GM23338 (cell line): ENCODE results near the gene SLC25A39. TPM values are rescaled to one million over a fixed set of nuclear protein-coding genes. Genes with fewer than 3 reads are reported as not detected.
A peak's percentile ranks its signal among the peaks of the same experiment; 100 is the strongest.

ENCODE experiments used
- ATAC-seq: fragments of 200-7000 bp; cut with Tn5 transposase; 3 replicates; pipeline ENCODE4 v1.9.1; 2020
- DNase-seq: peaks from one replicate; pipeline ENCODE4 v3.0.0-alpha.2; 2015; ENCODE audit warnings: low spot score
- H2AFZ ChIP-seq: fragments of 200-600 bp; sonication (generic); 2 replicates; pipeline ENCODE4 v1.8.0; 2016; ENCODE audit warnings: antibody characterized with exemption, mild to moderate bottlenecking, moderate library complexity
- H3F3A ChIP-seq: fragments of 200-600 bp; sonication (generic); replicated peaks from 2 replicates; pipeline ENCODE4 v1.8.0; 2017; ENCODE audit warnings: antibody characterized with exemption, mixed run types, low read depth
- H3K27ac ChIP-seq: fragments of 200-600 bp; sonication (generic); 2 replicates; pipeline ENCODE4 v1.6.1; 2016; ENCODE audit warnings: low read depth
- H3K27me3 ChIP-seq: fragments of 200-600 bp; sonication (generic); 2 replicates; pipeline ENCODE4 v1.8.0; 2016; ENCODE audit warnings: mild to moderate bottlenecking, mixed run types, moderate library complexity; ENCODE audit not compliant: insufficient read depth
- H3K36me3 ChIP-seq: fragments of 200-600 bp; sonication (generic); 2 replicates; pipeline ENCODE4 v1.8.0; 2016; ENCODE audit warnings: mild to moderate bottlenecking; ENCODE audit not compliant: insufficient read depth
- H3K4me1 ChIP-seq: fragments of 200-600 bp; sonication (generic); 2 replicates; pipeline ENCODE4 v1.8.0; 2016; ENCODE audit warnings: mild to moderate bottlenecking, moderate library complexity; ENCODE audit not compliant: insufficient read depth
- H3K4me2 ChIP-seq: fragments of 200-600 bp; sonication (generic); 2 replicates; pipeline ENCODE4 v1.7.1; 2017; ENCODE audit warnings: mixed run types
- H3K4me3 ChIP-seq: fragments of 200-600 bp; sonication (generic); 2 replicates; pipeline ENCODE4 v1.6.1; 2016; ENCODE audit warnings: mixed run types
- H3K79me2 ChIP-seq: fragments of 200-600 bp; sonication (generic); replicated peaks from 2 replicates; pipeline ENCODE4 v1.8.0; 2017; ENCODE audit warnings: mild to moderate bottlenecking; ENCODE audit not compliant: insufficient read depth
- H3K9me2 ChIP-seq: fragments of 200-600 bp; sonication (generic); 2 replicates; pipeline ENCODE4 v1.8.0; 2017; ENCODE audit not compliant: insufficient read depth
- H4K20me1 ChIP-seq: fragments of 200-600 bp; sonication (generic); replicated peaks from 2 replicates; pipeline ENCODE4 v1.8.0; 2017; ENCODE audit warnings: mild to moderate bottlenecking; ENCODE audit not compliant: insufficient read depth
- H3K27ac Mint-ChIP-seq: 2 replicates; pipeline ENCODE4 v1.8.0; 2020; ENCODE audit warnings: inconsistent platforms, mild to moderate bottlenecking, moderate library complexity, mixed read lengths
- H3K27me3 Mint-ChIP-seq: 3 replicates; pipeline ENCODE4 v1.8.0; 2022; ENCODE audit warnings: low read depth, mild to moderate bottlenecking, moderate library complexity, mixed read lengths, inconsistent platforms; ENCODE audit not compliant: insufficient read depth, poor library complexity
- H3K36me3 Mint-ChIP-seq: 3 replicates; pipeline ENCODE4 v1.8.0; 2021; ENCODE audit warnings: low read depth, mild to moderate bottlenecking, inconsistent platforms, moderate library complexity, mixed read lengths
- H3K4me1 Mint-ChIP-seq: 3 replicates; pipeline ENCODE4 v1.8.0; 2020; ENCODE audit warnings: mild to moderate bottlenecking, inconsistent platforms, mixed read lengths
- H3K4me3 Mint-ChIP-seq: 3 replicates; pipeline ENCODE4 v1.8.0; 2021; ENCODE audit warnings: moderate library complexity, mild to moderate bottlenecking, inconsistent platforms, mixed read lengths
- H3K9me3 Mint-ChIP-seq: 3 replicates; pipeline ENCODE4 v1.8.0; 2020; ENCODE audit warnings: moderate library complexity, mild to moderate bottlenecking, inconsistent platforms, mixed read lengths
- CTCF ChIP-seq, 2 experiments: fragments of 200-600 bp in 1 of 2; sonication (generic) in 1 of 2; conservative IDR thresholded peaks; 2 replicates each; pipeline versions ENCODE4 v1.5.1 to v1.6.1; 2016 to 2017; ENCODE audit warnings: antibody characterized with exemption in 2 of 2, low read depth in 2 of 2, mild to moderate bottlenecking in 2 of 2, moderate library complexity in 1 of 2
- ETS1 ChIP-seq: IDR thresholded peaks from 2 replicates; pipeline ENCODE4 v1.6.1; 2016; ENCODE audit warnings: antibody characterized with exemption
- EZH2phosphoT487 ChIP-seq: fragments of 200-600 bp; sonication (generic); IDR thresholded peaks from one replicate; pipeline ENCODE4 v1.8.1; 2018; ENCODE audit warnings: antibody characterized with exemption; ENCODE audit not compliant: unreplicated experiment
- JUNB ChIP-seq: IDR thresholded peaks from one replicate; pipeline ENCODE4 v1.6.1; 2016; ENCODE audit warnings: antibody characterized with exemption; ENCODE audit not compliant: unreplicated experiment
- POLR2AphosphoS5 ChIP-seq: IDR thresholded peaks from 2 replicates; pipeline ENCODE4 v1.6.1; 2016; ENCODE audit warnings: antibody characterized with exemption, low read depth
- STAT1 ChIP-seq: IDR thresholded peaks from one replicate; pipeline ENCODE4 v1.6.1; 2016; ENCODE audit warnings: antibody characterized with exemption; ENCODE audit not compliant: unreplicated experiment
- polyA plus RNA-seq: library from polyadenylated mRNA; unstranded; fragments of >200 nt; fragmentation: Nextera tagmentation; extraction: Ambion mirVana; gene quantifications from 2 replicates; pipeline ENCODE4 v1.2.1, GENCODE V29; 2016
- total RNA-seq: library from RNA; depleted of rRNA; stranded (reverse); fragments of >200 nt; shearing (Covaris generic); gene quantifications from 2 replicates; pipeline ENCODE4 v1.2.3, GENCODE V29; 2014

SLC25A39 gene
- total and polyA plus RNA-seq, 2 experiments from 2014 or later: 184 to 202 TPM

- TF ChIP-seq ETS1 (no peak), JUNB (no peak), STAT1 (no peak), EZH2phosphoT487 (no peak), CTCF (conservative IDR thresholded peaks at IDR 0.05; ENCODE audit: low read depth in 2 of 2) (peak; percentile 33 to 78)
Observed at GRCh38 chr17:44354582-44355561, 30.2 kb upstream of the SLC25A39 start (continued).

GRCh38 chr17:44353672-44354331 is 29.2 kb upstream of the SLC25A39 start:
- H3K9me2 ChIP-seq: no peaks in the 10 kb centered on the region
- Mint-ChIP-seq H3K27ac (no peak overlapping the region), H3K9me3 (peaks cover 2% of the 10 kb centered on the region; the same call in 1 of the 3 replicates), H3K27me3 (peaks cover 23% of the 10 kb centered on the region), H3K4me3 (peak overlapping the region; percentile 67), H3K4me1 (peaks cover 9% of the 10 kb centered on the region), H3K36me3 (peaks cover 8% of the 10 kb centered on the region)
- H3K4me3 ChIP-seq: peak overlapping the region; percentile 60
- H3K4me1 ChIP-seq: peaks cover 4% of the 10 kb centered on the region; the same call in 1 of the 2 replicates
- peak; percentile 3; the same call in 2 of the 3 replicates for ATAC-seq
- H3K79me2 ChIP-seq: no peaks in the 10 kb centered on the region
- peaks cover 3% of the 10 kb centered on the region; the same call in 1 of the 2 replicates for H4K20me1 ChIP-seq
- H3F3A ChIP-seq: peaks cover 10% of the 10 kb centered on the region; the same call in 1 of the 2 replicates
- TF ChIP-seq CTCF (conservative IDR thresholded peaks at IDR 0.05; ENCODE audit: low read depth in 2 of 2) (no peak), POLR2AphosphoS5 (peak; percentile 22; the same call in 1 of the 2 replicates)
- DNase-seq: peak; percentile 64
- H3K36me3 ChIP-seq: no peaks in the 10 kb centered on the region
- H3K4me2 ChIP-seq: peak overlapping the region; percentile 89
- no peak overlapping the region for H2AFZ ChIP-seq
- H3K27ac ChIP-seq: no peak overlapping the region
- H3K27me3 ChIP-seq: peaks cover 8% of the 10 kb centered on the region; the same call in 1 of the 2 replicates
